CD14-positive monocyte (primary cell): Measurements from ENCODE around the gene GSTA3. TPM values are rescaled to one million over a fixed set of nuclear protein-coding genes. Genes with fewer than 3 reads are reported as not detected.
"Not testable (repeated sequence)": the region's sequence is repeated elsewhere in the genome, so short reads cannot be mapped to it uniquely, and the experiment has no call there.

Source experiments
- DNase-seq, 3 donors: peaks; one replicate each; pipeline ENCODE4 v3.0.0-alpha.2; 2011 to 2022
- H2AFZ ChIP-seq: 2 replicates; pipeline ENCODE4 v1.6.0; 2012; ENCODE audit warnings: mild to moderate bottlenecking, low read depth, low read length, inconsistent platforms; ENCODE audit not compliant: insufficient read depth, poor library complexity, severe bottlenecking
- H3K27ac ChIP-seq, 2 donors: 1 replicate in 1 of 2; 2 replicates in 1 of 2; pipeline ENCODE4 v1.5.1; 2012 to 2013; ENCODE audit warnings: low read length in 2 of 2, control low read depth in 1 of 2, inconsistent platforms in 1 of 2, low read depth in 1 of 2, mild to moderate bottlenecking in 1 of 2
- H3K27me3 ChIP-seq, 2 donors: one replicate each; pipeline versions ENCODE4 v1.6.0 to v1.6.1; 2011 to 2013; ENCODE audit warnings: low read length in 2 of 2; ENCODE audit not compliant: control insufficient read depth in 2 of 2, insufficient read depth in 2 of 2
- H3K36me3 ChIP-seq, 2 donors: replicated peaks in 1 of 2; 1 replicate in 1 of 2; 2 replicates in 1 of 2; pipeline versions ENCODE4 v1.5.1 to v1.6.1; 2012 to 2013; ENCODE audit warnings: low read length in 2 of 2, control low read depth in 1 of 2, inconsistent platforms in 1 of 2, mild to moderate bottlenecking in 1 of 2; ENCODE audit not compliant: insufficient read depth in 2 of 2, control insufficient read depth in 1 of 2
- H3K4me1 ChIP-seq, 2 donors: 1 replicate in 1 of 2; 2 replicates in 1 of 2; pipeline versions ENCODE4 v1.5.1 to v1.6.1; 2012 to 2013; ENCODE audit warnings: low read length in 2 of 2, control low read depth in 1 of 2, inconsistent platforms in 1 of 2, mild to moderate bottlenecking in 1 of 2, moderate library complexity in 1 of 2; ENCODE audit not compliant: insufficient read depth in 2 of 2, control insufficient read depth in 1 of 2
- H3K4me2 ChIP-seq: replicated peaks from 2 replicates; pipeline ENCODE3; 2012; ENCODE audit warnings: low read length, moderate library complexity, mild to moderate bottlenecking; ENCODE audit not compliant: poor library complexity, severe bottlenecking; ENCODE audit errors: extremely low read depth
- H3K4me3 ChIP-seq, 3 experiments: fragments of 200-600 bp in 1 of 3; sonication (generic) in 1 of 3; replicated peaks in 1 of 3; 1 replicate in 2 of 3; 2 replicates in 1 of 3; pipeline ENCODE4 v1.5.1; 2011 to 2013; ENCODE audit warnings: low read length in 3 of 3, mild to moderate bottlenecking in 3 of 3, control low read depth in 2 of 3, low read depth in 2 of 3, inconsistent platforms in 1 of 3, moderate library complexity in 1 of 3
- H3K79me2 ChIP-seq: 2 replicates; pipeline ENCODE4 v1.6.0; 2012; ENCODE audit warnings: mild to moderate bottlenecking, control low read depth, inconsistent platforms, low read length, moderate library complexity; ENCODE audit not compliant: insufficient read depth
- H3K9ac ChIP-seq: 2 replicates; pipeline ENCODE4 v1.6.0; 2017; ENCODE audit warnings: low read length, mild to moderate bottlenecking; ENCODE audit not compliant: insufficient read depth, poor library complexity, severe bottlenecking
- H3K9me3 ChIP-seq, 2 donors: replicated peaks in 1 of 2; 1 replicate in 1 of 2; 2 replicates in 1 of 2; pipeline versions ENCODE4 v1.5.1 to v1.6.1; 2012 to 2013; ENCODE audit warnings: low read length in 2 of 2, control low read depth in 1 of 2; ENCODE audit not compliant: control insufficient read depth in 1 of 2, insufficient read depth in 1 of 2
- H4K20me1 ChIP-seq: 2 replicates; pipeline ENCODE4 v1.6.0; 2012; ENCODE audit warnings: mild to moderate bottlenecking, low read length, control low read depth, moderate library complexity; ENCODE audit not compliant: insufficient read depth
- H3K27ac Mint-ChIP-seq, 7 donors: one replicate each; pipeline ENCODE4 v1.8.0; 2020; ENCODE audit warnings: mild to moderate bottlenecking in 7 of 7, mixed read lengths in 7 of 7, moderate library complexity in 6 of 7, inconsistent platforms in 2 of 7
- H3K27me3 Mint-ChIP-seq, 3 donors: one replicate each; pipeline ENCODE4 v1.8.0; 2021 to 2022; ENCODE audit warnings: low read depth in 3 of 3, mild to moderate bottlenecking in 3 of 3, mixed read lengths in 3 of 3, moderate library complexity in 3 of 3, inconsistent platforms in 1 of 3
- H3K36me3 Mint-ChIP-seq, 2 donors: one replicate each; pipeline ENCODE4 v1.8.0; 2020; ENCODE audit warnings: mixed read lengths in 2 of 2, inconsistent platforms in 1 of 2, mild to moderate bottlenecking in 1 of 2
- H3K4me1 Mint-ChIP-seq: one replicate; pipeline ENCODE4 v1.8.0; 2020; ENCODE audit warnings: mild to moderate bottlenecking, mixed read lengths
- H3K4me3 Mint-ChIP-seq, 2 donors: one replicate each; pipeline ENCODE4 v1.8.0; 2020; ENCODE audit warnings: mild to moderate bottlenecking in 2 of 2, mixed read lengths in 2 of 2, moderate library complexity in 1 of 2
- H3K9me3 Mint-ChIP-seq, 7 donors: one replicate each; pipeline ENCODE4 v1.8.0; 2020 to 2022; ENCODE audit warnings: mixed read lengths in 7 of 7, mild to moderate bottlenecking in 6 of 7, moderate library complexity in 6 of 7, inconsistent platforms in 2 of 7
- WGBS: methylation state at CpG from one replicate; pipeline ENCODE4 v1.1.5; 2013; ENCODE audit warnings: missing lambda C conversion rate; ENCODE audit not compliant: insufficient coverage; 5-methylcytosine and 5-hydroxymethylcytosine counted together
- intact Hi-C, 2 donors: fragments of 100-400 bp; cut with micrococcal nuclease; formaldehyde crosslinking; loops; one replicate each; pipeline versions ENCODE4 v1.15.0 to v1.15.1; 2023
- polyA plus RNA-seq, 3 donors: library from polyadenylated mRNA; depleted of rRNA in 1 of 3; unstranded in 2 of 3; stranded (reverse) in 1 of 3; fragments of 300-500 nt in 2 of 3; fragments of >200 nt in 1 of 3; fragmentation: Illumina TruSeq in 2 of 3; gene quantifications; 1 replicate in 2 of 3; 2 replicates in 1 of 3; pipeline ENCODE4 v1.2.3, GENCODE V29; 2012 to 2021
- TF ChIP-seq, protein P1 (sequence below): fragments of 200-600 bp; IDR thresholded peaks from one replicate; pipeline ENCODE4 v1.8.0; 2022; ENCODE audit warnings: antibody characterized with exemption, mild to moderate bottlenecking

The GSTA3 gene
- polyA plus RNA-seq, 3 donors: not detected

DNA sequence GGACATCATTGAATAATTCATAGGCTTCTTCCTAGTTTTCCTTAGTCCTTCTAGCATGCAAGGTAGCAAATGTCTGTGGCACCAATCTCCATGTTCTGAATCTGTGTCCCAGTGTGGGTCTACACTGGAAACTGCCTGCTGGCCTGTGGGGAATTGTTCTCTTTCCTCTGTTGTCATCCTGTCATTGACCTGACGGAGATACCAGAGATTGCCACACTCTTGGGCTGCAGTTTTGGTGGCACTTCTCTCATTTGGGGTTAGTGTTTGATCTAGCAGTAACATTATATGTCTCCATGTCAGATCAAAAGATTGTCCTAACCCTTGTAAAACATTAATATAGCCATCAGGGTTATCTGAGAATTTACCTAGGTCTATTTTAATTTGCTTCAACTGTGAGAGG, 9.3 kb upstream of the GSTA3 start:
- H3K27me3 Mint-ChIP-seq, H3K4me3 Mint-ChIP-seq, H3K9ac ChIP-seq, H4K20me1 ChIP-seq, intact Hi-C loops, H3K27me3 ChIP-seq, H3K4me1 Mint-ChIP-seq, H2AFZ ChIP-seq, DNase-seq, H3K9me3 ChIP-seq, H3K27ac ChIP-seq, H3K36me3 ChIP-seq, H3K36me3 Mint-ChIP-seq, H3K4me2 ChIP-seq, H3K79me2 ChIP-seq, H3K4me3 ChIP-seq, H3K27ac Mint-ChIP-seq, H3K4me1 ChIP-seq: not testable (repeated sequence)
- no CpG with 5 or more reads among the region's 1 CpG for WGBS
- peaks cover 0 to 10% (median 5%) of the 10 kb centered on the region in 7 donors for H3K9me3 Mint-ChIP-seq

DNA sequence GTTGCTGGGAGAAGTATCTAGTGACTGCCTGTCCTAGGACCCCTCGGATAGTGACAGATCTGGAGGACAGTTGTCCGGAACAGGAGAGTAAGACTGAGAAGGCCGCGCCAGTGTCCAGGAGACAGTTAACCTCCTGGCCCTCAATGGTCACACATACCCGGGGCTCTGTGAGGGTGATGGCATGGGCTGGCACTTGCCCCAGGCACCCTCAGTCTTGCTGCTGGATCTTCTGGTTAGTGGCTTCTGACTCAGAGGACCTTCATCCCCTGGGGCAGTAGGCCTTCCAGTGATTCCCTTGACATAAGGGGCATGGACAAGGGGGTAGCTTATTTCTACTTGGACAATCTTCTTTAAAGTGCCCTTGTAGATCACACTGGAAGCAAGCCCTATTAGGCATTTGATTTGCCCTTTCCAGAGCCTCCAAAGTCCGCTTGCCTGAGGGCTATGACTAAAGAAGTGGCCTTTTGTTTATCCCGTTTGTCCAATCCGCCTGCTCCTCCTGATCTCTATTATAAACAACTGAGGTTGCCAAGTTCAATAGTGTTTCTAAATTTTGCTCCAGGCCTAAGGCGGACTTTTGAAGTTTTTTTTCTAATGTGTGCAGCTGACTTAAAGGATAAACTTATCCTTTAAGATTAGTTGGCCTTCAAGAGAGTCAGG, 8.7 kb upstream of the GSTA3 start:
- H2AFZ ChIP-seq, H3K36me3 Mint-ChIP-seq, DNase-seq, H3K4me3 Mint-ChIP-seq, H3K79me2 ChIP-seq, H3K9ac ChIP-seq, H3K27me3 ChIP-seq, H3K27ac Mint-ChIP-seq, H3K9me3 ChIP-seq, H3K27ac ChIP-seq, H3K4me1 Mint-ChIP-seq, H3K4me3 ChIP-seq, H3K36me3 ChIP-seq, H3K4me2 ChIP-seq, H3K4me1 ChIP-seq, intact Hi-C loops, H4K20me1 ChIP-seq, H3K27me3 Mint-ChIP-seq: not testable (repeated sequence)
- peaks cover 0 to 12% (median 5%) of the 10 kb centered on the region in 7 donors for H3K9me3 Mint-ChIP-seq
- WGBS: 100% methylated on average over 3 of the region's 9 CpGs

DNA sequence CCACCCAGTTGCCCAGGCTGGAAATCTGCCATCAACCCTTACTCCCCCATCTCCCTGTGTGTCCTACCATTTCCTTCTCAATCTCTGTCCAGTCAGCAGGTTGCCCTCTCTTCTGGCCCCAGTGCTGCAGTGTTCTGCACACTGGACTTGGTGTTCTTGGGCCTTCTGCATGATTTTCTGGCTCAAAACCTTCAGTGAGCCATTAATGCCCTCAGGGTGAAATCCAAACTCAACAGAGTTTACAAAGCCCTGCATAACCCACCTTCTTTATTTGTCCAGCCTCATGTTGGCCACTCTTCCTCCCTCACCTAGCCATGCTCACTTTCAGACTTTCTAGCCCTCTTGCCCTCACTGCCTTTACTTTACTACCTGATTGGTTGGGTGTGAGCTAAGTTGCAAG, 5.0 kb upstream of the GSTA3 start:
- H3K4me3 ChIP-seq: no peak overlapping the region
- no peaks in the 10 kb centered on the region for H3K4me1 ChIP-seq
- Mint-ChIP-seq H3K4me3 (no peak overlapping the region), H3K9me3 (peaks cover 0 to 10% (median 5%) of the 10 kb centered on the region in 7 donors), H3K27me3 (peaks cover 0 to 3% (median 2%) of the 10 kb centered on the region in 3 donors), H3K4me1 (no peaks in the 10 kb centered on the region), H3K27ac (no peak overlapping the region), H3K36me3 (no peaks in the 10 kb centered on the region)
- H2AFZ ChIP-seq: no peak overlapping the region
- no peak overlapping the region for H3K4me2 ChIP-seq
- H3K9ac ChIP-seq: no peak overlapping the region
- no peaks in the 10 kb centered on the region for H3K27me3 ChIP-seq
- no peaks in the 10 kb centered on the region for H3K36me3 ChIP-seq
- no peaks in the 10 kb centered on the region for H3K9me3 ChIP-seq
- no peak for DNase-seq
- H4K20me1 ChIP-seq: no peaks in the 10 kb centered on the region
- H3K79me2 ChIP-seq: no peaks in the 10 kb centered on the region
- no peak overlapping the region for H3K27ac ChIP-seq
- TF ChIP-seq, protein P1, sequence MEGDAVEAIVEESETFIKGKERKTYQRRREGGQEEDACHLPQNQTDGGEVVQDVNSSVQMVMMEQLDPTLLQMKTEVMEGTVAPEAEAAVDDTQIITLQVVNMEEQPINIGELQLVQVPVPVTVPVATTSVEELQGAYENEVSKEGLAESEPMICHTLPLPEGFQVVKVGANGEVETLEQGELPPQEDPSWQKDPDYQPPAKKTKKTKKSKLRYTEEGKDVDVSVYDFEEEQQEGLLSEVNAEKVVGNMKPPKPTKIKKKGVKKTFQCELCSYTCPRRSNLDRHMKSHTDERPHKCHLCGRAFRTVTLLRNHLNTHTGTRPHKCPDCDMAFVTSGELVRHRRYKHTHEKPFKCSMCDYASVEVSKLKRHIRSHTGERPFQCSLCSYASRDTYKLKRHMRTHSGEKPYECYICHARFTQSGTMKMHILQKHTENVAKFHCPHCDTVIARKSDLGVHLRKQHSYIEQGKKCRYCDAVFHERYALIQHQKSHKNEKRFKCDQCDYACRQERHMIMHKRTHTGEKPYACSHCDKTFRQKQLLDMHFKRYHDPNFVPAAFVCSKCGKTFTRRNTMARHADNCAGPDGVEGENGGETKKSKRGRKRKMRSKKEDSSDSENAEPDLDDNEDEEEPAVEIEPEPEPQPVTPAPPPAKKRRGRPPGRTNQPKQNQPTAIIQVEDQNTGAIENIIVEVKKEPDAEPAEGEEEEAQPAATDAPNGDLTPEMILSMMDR: no peak
- intact Hi-C loops: no loop called here
